IPS-15b (cell line): Measurements from ENCODE around the gene S100A8.

Source experiments
- H3K27me3 ChIP-seq: one replicate; pipeline ENCODE4 v1.6.1; 2013; ENCODE audit warnings: low read length; ENCODE audit not compliant: control insufficient read depth, insufficient read depth
- H3K36me3 ChIP-seq: one replicate; pipeline ENCODE4 v1.6.1; 2013; ENCODE audit warnings: low read length; ENCODE audit not compliant: control insufficient read depth, insufficient read depth
- H3K4me1 ChIP-seq: one replicate; pipeline ENCODE4 v1.6.1; 2013; ENCODE audit warnings: mild to moderate bottlenecking, low read length; ENCODE audit not compliant: control insufficient read depth, insufficient read depth
- H3K4me3 ChIP-seq: one replicate; pipeline ENCODE4 v1.5.1; 2013; ENCODE audit warnings: low read depth, low read length
- H3K9ac ChIP-seq: one replicate; pipeline ENCODE4 v1.6.1; 2013; ENCODE audit warnings: low read depth, mild to moderate bottlenecking, low read length
- H3K9me3 ChIP-seq: one replicate; pipeline ENCODE4 v1.6.1; 2013; ENCODE audit warnings: mild to moderate bottlenecking, low read length; ENCODE audit not compliant: control insufficient read depth, insufficient read depth

Gene S100A8

GRCh38 chr1:153340356-153340755 lies 50.5 kb downstream of the S100A8 start:
- no peaks in the 10 kb centered on the region for H3K36me3 ChIP-seq
- no peak overlapping the region for H3K4me3 ChIP-seq
- no peaks in the 10 kb centered on the region for H3K27me3 ChIP-seq
- H3K9me3 ChIP-seq, result no peaks in the 10 kb centered on the region
- no peak overlapping the region for H3K9ac ChIP-seq
- H3K4me1 ChIP-seq, result no peaks in the 10 kb centered on the region
